ENCODE data around the gene ADAMTS12.

ADAMTS12 gene

GRCh38 chr5:33840927-33841547 is 50.8 kb downstream of the ADAMTS12 start:
- no peak for TF ChIP-seq CTCF (IDR thresholded peaks at IDR 0.05; ENCODE audit: borderline replicate concordance, control extremely low read depth, extremely low read depth, insufficient read depth, missing control alignments)
- DNase-seq (ENCODE audit: low spot score), result no peak
- in situ Hi-C loops (cut with MboI; ENCODE audit: low sequenced_read_pairs, unreplicated experiment), result no loop called here

GRCh38 chr5:33837301-33837700 is 54.5 kb downstream of the ADAMTS12 start:
- in situ Hi-C loops (cut with MboI; ENCODE audit: low sequenced_read_pairs, unreplicated experiment), result no loop called here
- no peak for DNase-seq (ENCODE audit: low spot score)
- TF ChIP-seq CTCF (IDR thresholded peaks at IDR 0.05; ENCODE audit: borderline replicate concordance, control extremely low read depth, extremely low read depth, insufficient read depth, missing control alignments), result no peak

- in situ Hi-C loops (cut with MboI; ENCODE audit: low sequenced_read_pairs, unreplicated experiment), result no loop called here
- TF ChIP-seq CTCF (IDR thresholded peaks at IDR 0.05; ENCODE audit: borderline replicate concordance, control extremely low read depth, extremely low read depth, insufficient read depth, missing control alignments), result no peak
- DNase-seq (ENCODE audit: low spot score), result no peak
Observed at GRCh38 chr5:33834334-33834733, 57.5 kb downstream of the ADAMTS12 start.

GRCh38 chr5:33833237-33833575 is 58.6 kb downstream of the ADAMTS12 start:
- no peak for DNase-seq (ENCODE audit: low spot score)
- in situ Hi-C loops (cut with MboI; ENCODE audit: low sequenced_read_pairs, unreplicated experiment), result no loop called here
- no peak for TF ChIP-seq CTCF (IDR thresholded peaks at IDR 0.05; ENCODE audit: borderline replicate concordance, control extremely low read depth, extremely low read depth, insufficient read depth, missing control alignments)

GRCh38 chr5:33832404-33833236 is 59.2 kb downstream of the ADAMTS12 start:
- no peak for DNase-seq (ENCODE audit: low spot score)
- TF ChIP-seq CTCF (IDR thresholded peaks at IDR 0.05; ENCODE audit: borderline replicate concordance, control extremely low read depth, extremely low read depth, insufficient read depth, missing control alignments), result no peak
- in situ Hi-C loops (cut with MboI; ENCODE audit: low sequenced_read_pairs, unreplicated experiment), result no loop called here

- no peak for DNase-seq (ENCODE audit: low spot score)
- in situ Hi-C loops (cut with MboI; ENCODE audit: low sequenced_read_pairs, unreplicated experiment), result no loop called here
- no peak for TF ChIP-seq CTCF (IDR thresholded peaks at IDR 0.05; ENCODE audit: borderline replicate concordance, control extremely low read depth, extremely low read depth, insufficient read depth, missing control alignments)
Observed at GRCh38 chr5:33831041-33831440, 60.7 kb downstream of the ADAMTS12 start.

Measured in GM13976 (cell line).